GM12872 (cell line): Measurements from ENCODE around the gene CD34.

Source experiments
- CTCF ChIP-seq: IDR thresholded peaks from 3 replicates; pipeline ENCODE4 v1.5.1; 2011; ENCODE audit warnings: low read depth, mild to moderate bottlenecking, low read length, moderate library complexity; ENCODE audit not compliant: insufficient read depth

CD34 gene

DNA sequence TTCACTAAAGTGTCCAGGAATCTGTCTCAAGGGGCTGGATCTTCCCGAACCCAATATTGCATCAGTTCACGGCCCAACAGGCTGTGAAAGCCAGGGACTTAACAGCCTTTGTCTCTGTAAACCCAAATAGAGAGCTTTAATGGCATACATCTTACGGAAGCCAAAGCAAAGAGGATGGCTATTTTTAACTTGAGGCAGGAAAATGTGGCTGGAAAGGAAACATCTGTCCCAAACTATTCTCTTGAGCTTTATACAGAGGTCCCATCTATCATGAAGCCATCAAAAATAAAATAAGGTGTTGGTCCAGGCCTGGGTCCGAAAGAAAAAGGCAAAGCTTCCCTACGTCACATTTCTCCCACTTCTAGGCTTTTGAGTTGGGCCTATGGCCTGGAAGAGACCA lies 7.7 kb upstream of the CD34 start:
- no peak for TF ChIP-seq CTCF

GRCh38 chr1:207918011-207918410 lies 7.1 kb upstream of the CD34 start:
- no peak for TF ChIP-seq CTCF

DNA sequence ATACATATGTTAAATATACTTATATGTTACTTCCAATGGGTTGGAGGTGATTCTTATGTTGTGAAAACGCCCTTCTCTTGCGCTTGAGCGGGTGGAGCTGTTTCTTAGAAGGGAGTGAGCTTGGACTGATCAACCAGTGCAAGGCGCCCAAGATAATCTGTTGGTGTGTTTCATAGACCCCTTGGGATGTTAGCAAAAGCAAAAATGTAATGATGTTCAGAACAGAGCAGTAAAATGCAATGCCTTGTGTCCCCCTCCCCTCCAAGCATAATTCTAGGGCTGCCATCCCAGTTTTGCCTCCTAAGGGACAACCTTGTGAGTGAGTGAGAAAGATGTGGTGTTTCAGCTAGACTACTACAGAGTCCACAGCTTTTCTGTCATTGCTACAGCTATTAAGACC lies 6.2 kb upstream of the CD34 start:
- no peak for TF ChIP-seq CTCF

- no peak for TF ChIP-seq CTCF
Observed at GRCh38 chr1:207913951-207914350, 3.0 kb upstream of the CD34 start.

- TF ChIP-seq CTCF: no peak
Observed at GRCh38 chr1:207911856-207912760, 1.2 kb upstream of the CD34 start.

- TF ChIP-seq CTCF: no peak
Observed at GRCh38 chr1:207909687-207910086, 1.2 kb downstream of the CD34 start.

- TF ChIP-seq CTCF: no peak
Observed at GRCh38 chr1:207908107-207908734, 2.7 kb downstream of the CD34 start.
